Muscle of leg (tissue), 11 donors: ENCODE results near the gene SGPL1. TPM values are rescaled to one million over a fixed set of nuclear protein-coding genes. Genes with fewer than 3 reads are reported as not detected.

ENCODE experiments used
- DNase-seq: peaks from one replicate; pipeline ENCODE4 v3.0.0; 2013
- H3K27ac ChIP-seq: one replicate; pipeline ENCODE4 v1.5.1; 2013; ENCODE audit warnings: mild to moderate bottlenecking, low read length, control low read depth
- H3K27me3 ChIP-seq: one replicate; pipeline ENCODE4 v1.6.1; 2013; ENCODE audit warnings: low read length; ENCODE audit not compliant: control insufficient read depth, insufficient read depth
- H3K36me3 ChIP-seq: one replicate; pipeline ENCODE4 v1.6.1; 2013; ENCODE audit warnings: low read length; ENCODE audit not compliant: control insufficient read depth, insufficient read depth
- H3K4me1 ChIP-seq: one replicate; pipeline ENCODE4 v1.6.1; 2013; ENCODE audit warnings: low read length; ENCODE audit not compliant: control insufficient read depth, insufficient read depth
- H3K4me3 ChIP-seq: one replicate; pipeline ENCODE4 v1.5.1; 2013; ENCODE audit warnings: low read length, control low read depth
- H3K9me3 ChIP-seq: replicated peaks from 2 replicates; pipeline ENCODE4 v1.6.1; 2013; ENCODE audit warnings: low read depth, low read length; ENCODE audit not compliant: control insufficient read depth
- WGBS: methylation state at CpG from one replicate; pipeline ENCODE4 v1.1.5; 2013; ENCODE audit warnings: missing lambda C conversion rate; ENCODE audit not compliant: insufficient coverage; 5-methylcytosine and 5-hydroxymethylcytosine counted together
- polyA plus RNA-seq, 8 donors: library from polyadenylated mRNA; unstranded; fragments of 120-200 nt; gene quantifications; one replicate each; pipeline versions ENCODE4 v1.2.1 to v1.2.3, GENCODE V29; 2013; ENCODE audit warnings: inconsistent platforms in 1 of 8, low replicate concordance in 1 of 8; ENCODE audit not compliant: insufficient read length in 8 of 8, insufficient read depth in 1 of 8
- total RNA-seq: library from RNA; stranded (reverse); fragments of 120-200 nt; gene quantifications from one replicate; pipeline ENCODE4 v1.2.4, GENCODE V29; 2013

Gene SGPL1
- total and polyA plus RNA-seq, 9 donors, result 17.4 to 29.1 (median 23.5) TPM

GRCh38 chr10:70902661-70903261, 87.0 kb downstream of the SGPL1 start:
- H3K4me1 ChIP-seq, result peaks cover 8% of the 10 kb centered on the region
- H3K27ac ChIP-seq, result no peak overlapping the region
- H3K36me3 ChIP-seq, result no peaks in the 10 kb centered on the region
- peaks cover 19% of the 10 kb centered on the region for H3K27me3 ChIP-seq
- no peak overlapping the region for H3K4me3 ChIP-seq
- DNase-seq, result no peak
- no peaks in the 10 kb centered on the region for H3K9me3 ChIP-seq
- 63% methylated on average over 3 of the region's 5 CpGs for WGBS

- H3K27me3 ChIP-seq, result peaks cover 21% of the 10 kb centered on the region
- peaks cover 8% of the 10 kb centered on the region for H3K4me1 ChIP-seq
- no peak overlapping the region for H3K4me3 ChIP-seq
- no peaks in the 10 kb centered on the region for H3K36me3 ChIP-seq
- H3K9me3 ChIP-seq, result no peaks in the 10 kb centered on the region
- H3K27ac ChIP-seq, result no peak overlapping the region
- WGBS, result 60% methylated on average over 11 of the region's 14 CpGs
- peak; percentile 77 for DNase-seq
Measured at GRCh38 chr10:70903262-70903921, 87.6 kb downstream of the SGPL1 start.

DNA sequence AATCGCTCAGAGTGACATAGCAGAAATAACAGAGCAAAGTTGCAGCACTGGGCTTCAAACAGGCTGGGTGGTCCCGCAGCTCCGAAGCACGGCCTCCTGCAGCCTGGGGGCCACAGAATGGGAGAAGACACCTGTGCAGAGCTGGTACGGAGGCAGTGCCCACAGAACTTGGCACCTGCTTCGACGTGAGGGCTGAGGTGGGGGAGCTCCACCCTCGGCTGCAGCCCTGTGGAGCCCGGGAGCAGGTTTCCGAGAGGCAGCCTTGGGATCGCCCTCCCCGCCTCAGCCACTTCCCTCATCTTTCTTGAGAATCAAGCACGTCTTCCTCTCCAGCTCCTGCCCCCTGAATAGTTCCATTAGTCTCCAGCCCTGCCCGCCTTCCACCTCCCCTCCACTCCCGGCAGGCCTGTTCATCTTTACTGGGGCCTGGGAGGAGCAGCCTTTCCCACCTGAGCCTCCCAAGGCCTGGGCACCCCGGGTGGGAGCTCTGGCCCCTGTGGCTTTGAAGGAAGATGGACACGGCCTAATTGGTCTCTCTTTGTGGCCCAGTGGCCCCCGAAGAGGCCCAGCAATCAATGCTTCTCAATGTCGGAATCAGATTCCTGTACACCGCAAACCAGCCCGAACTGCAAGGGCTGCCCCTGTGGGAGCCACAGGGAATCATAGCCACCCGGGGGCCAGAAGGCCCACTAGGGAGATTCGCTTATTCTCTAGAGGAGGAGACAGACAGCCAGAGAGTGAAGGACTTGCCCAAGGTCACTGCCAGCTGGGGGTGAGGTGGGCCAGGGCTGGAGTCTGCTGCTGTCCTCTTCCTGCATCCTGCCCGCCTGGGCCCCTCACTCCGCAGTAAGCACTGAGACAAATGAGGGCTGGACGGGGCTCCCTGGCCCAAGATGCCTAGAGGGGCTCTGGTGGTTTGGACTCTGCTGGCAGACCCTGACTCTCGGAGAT, 89.6 kb downstream of the SGPL1 start:
- Histone ChIP-seq H3K27ac (no peak overlapping the region), H3K4me3 (no peak overlapping the region), H3K27me3 (peaks cover 19% of the 10 kb centered on the region), H3K4me1 (peaks cover 8% of the 10 kb centered on the region), H3K36me3 (no peaks in the 10 kb centered on the region), H3K9me3 (no peaks in the 10 kb centered on the region)
- DNase-seq, result no peak
- WGBS, result 72% methylated on average over 26 of the region's 27 CpGs

GRCh38 chr10:70906031-70906783, 90.5 kb downstream of the SGPL1 start:
- Histone ChIP-seq H3K27me3 (peaks cover 15% of the 10 kb centered on the region), H3K4me1 (peaks cover 8% of the 10 kb centered on the region), H3K9me3 (no peaks in the 10 kb centered on the region), H3K36me3 (no peaks in the 10 kb centered on the region), H3K4me3 (no peak overlapping the region), H3K27ac (no peak overlapping the region)
- 56% methylated on average over 3 of the region's 5 CpGs for WGBS
- no peak for DNase-seq

DNA sequence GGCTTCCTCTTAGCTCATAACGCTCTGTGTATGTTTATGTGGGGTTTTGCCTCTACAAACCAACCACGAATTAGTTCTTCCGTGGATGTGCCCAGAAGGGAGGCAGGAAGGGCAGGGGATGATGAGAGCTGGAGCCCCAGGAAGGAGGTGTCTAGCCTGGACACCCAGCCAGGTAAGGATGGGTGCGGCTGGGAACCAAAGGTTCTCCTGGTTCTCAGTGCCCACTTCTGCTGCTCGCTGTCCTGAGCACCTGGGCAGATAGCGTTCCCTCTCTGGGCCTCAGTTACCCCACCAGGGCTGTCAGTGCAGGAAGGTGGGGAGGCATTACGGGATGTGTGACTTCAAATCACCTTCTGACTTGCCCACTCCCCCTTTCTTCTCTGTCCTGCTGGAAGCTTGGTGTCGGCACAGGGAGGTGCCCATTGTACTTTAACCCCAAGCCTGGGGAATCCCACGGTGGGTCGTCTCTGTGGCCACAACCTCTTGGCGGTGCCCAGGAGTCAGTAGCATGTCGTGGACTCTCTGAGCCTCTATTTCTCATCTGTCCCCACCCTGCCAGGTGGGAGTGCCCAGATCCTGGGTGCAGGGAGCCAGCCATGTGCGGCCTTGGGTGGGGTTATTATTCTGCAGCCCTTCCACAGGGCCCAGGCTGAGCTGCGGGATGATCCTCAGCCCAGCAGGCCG, 91.3 kb downstream of the SGPL1 start:
- Histone ChIP-seq H3K4me1 (peaks cover 8% of the 10 kb centered on the region), H3K4me3 (no peak overlapping the region), H3K9me3 (no peaks in the 10 kb centered on the region), H3K36me3 (no peaks in the 10 kb centered on the region), H3K27me3 (peaks cover 9% of the 10 kb centered on the region), H3K27ac (no peak overlapping the region)
- 82% methylated on average over 8 of the region's 15 CpGs for WGBS
- DNase-seq, result no peak

- H3K27me3 ChIP-seq, result peaks cover 9% of the 10 kb centered on the region
- H3K4me1 ChIP-seq, result peaks cover 8% of the 10 kb centered on the region
- no peak for DNase-seq
- H3K9me3 ChIP-seq, result no peaks in the 10 kb centered on the region
- WGBS, result 44% methylated on average over 4 of the region's 16 CpGs
- H3K36me3 ChIP-seq, result no peaks in the 10 kb centered on the region
- H3K4me3 ChIP-seq, result no peak overlapping the region
- H3K27ac ChIP-seq, result no peak overlapping the region
Measured at GRCh38 chr10:70907637-70908405, 92.1 kb downstream of the SGPL1 start.

GRCh38 chr10:70908406-70909296, 92.9 kb downstream of the SGPL1 start:
- peaks cover 9% of the 10 kb centered on the region for H3K27me3 ChIP-seq

GRCh38 chr10:70909326-70909935, 93.7 kb downstream of the SGPL1 start:
- 83% methylated on average over 6 of the region's 9 CpGs for WGBS
- DNase-seq, result no peak
- peaks cover 11% of the 10 kb centered on the region for H3K27me3 ChIP-seq

More at GRCh38 chr10:70908406-70909296, 92.9 kb downstream of the SGPL1 start:
- 62% methylated on average over 10 of the region's 12 CpGs for WGBS
- Histone ChIP-seq H3K9me3 (no peaks in the 10 kb centered on the region), H3K4me3 (no peak overlapping the region), H3K4me1 (peaks cover 4% of the 10 kb centered on the region), H3K27ac (no peak overlapping the region), H3K36me3 (no peaks in the 10 kb centered on the region)
- no peak for DNase-seq

More at GRCh38 chr10:70909326-70909935, 93.7 kb downstream of the SGPL1 start:
- Histone ChIP-seq H3K27ac (no peak overlapping the region), H3K9me3 (no peaks in the 10 kb centered on the region), H3K4me1 (peaks cover 4% of the 10 kb centered on the region), H3K4me3 (no peak overlapping the region), H3K36me3 (no peaks in the 10 kb centered on the region)
